SK-N-SH treated with all-trans-retinoic acid at 6 μM for 48 hours (cell line): ENCODE results near the gene ADORA1.

Source experiments
- ATAC-seq: fragments of 200-7000 bp; cut with Tn5 transposase; 3 replicates; pipeline ENCODE4 v1.9.1; 2020; ENCODE audit warnings: mild to moderate bottlenecking, moderate library complexity
- ARNTL ChIP-seq: fragments of 450-650 bp; formaldehyde crosslinking; IDR thresholded peaks from 2 replicates; pipeline ENCODE4 v1.5.0; 2020; ENCODE audit warnings: low read depth, mild to moderate bottlenecking, moderate library complexity, borderline replicate concordance
- BACH2 ChIP-seq: fragments of 250-450 bp; sonication (Bioruptor Pico); IDR thresholded peaks from 2 replicates; pipeline ENCODE4 v1.9.0; 2021; ENCODE audit warnings: mild to moderate bottlenecking, borderline replicate concordance
- CREB5 ChIP-seq: fragments of 250-450 bp; sonication (Bioruptor Pico); IDR thresholded peaks from 2 replicates; pipeline ENCODE4 v1.5.1; 2020; ENCODE audit warnings: low read depth, mild to moderate bottlenecking, moderate library complexity
- CSDC2 ChIP-seq: fragments of 250-450 bp; sonication (Bioruptor Pico); IDR thresholded peaks from 2 replicates; pipeline ENCODE4 v1.5.0; 2020; ENCODE audit warnings: mild to moderate bottlenecking, moderate library complexity
- CSRNP3 ChIP-seq: fragments of 250-450 bp; sonication (Bioruptor Pico); IDR thresholded peaks from 2 replicates; pipeline ENCODE4 v1.5.1; 2021; ENCODE audit warnings: mild to moderate bottlenecking, moderate library complexity
- ESRRG ChIP-seq: fragments of 250-450 bp; sonication (Bioruptor Pico); IDR thresholded peaks from 2 replicates; pipeline ENCODE4 v1.6.1; 2021; ENCODE audit warnings: mild to moderate bottlenecking
- OSR1 ChIP-seq: fragments of 250-450 bp; sonication (Bioruptor Pico); IDR thresholded peaks from 2 replicates; pipeline ENCODE4 v1.8.0; 2022; ENCODE audit warnings: moderate library complexity, mild to moderate bottlenecking, inconsistent platforms
- PATZ1 ChIP-seq: fragments of 250-450 bp; sonication (Bioruptor Pico); IDR thresholded peaks from 2 replicates; pipeline ENCODE4 v1.8.0; 2020; ENCODE audit warnings: mild to moderate bottlenecking, moderate library complexity, borderline replicate concordance
- PPARA ChIP-seq: fragments of 250-450 bp; sonication (Bioruptor Pico); IDR thresholded peaks from 2 replicates; pipeline ENCODE4 v1.5.0; 2020; ENCODE audit warnings: mild to moderate bottlenecking, borderline replicate concordance
- RARB ChIP-seq: fragments of 250-450 bp; sonication (Bioruptor Pico); IDR thresholded peaks from 2 replicates; pipeline ENCODE4 v1.8.0; 2021; ENCODE audit warnings: mild to moderate bottlenecking, moderate library complexity
- SNAI2 ChIP-seq: fragments of 250-450 bp; sonication (Bioruptor Pico); IDR thresholded peaks from 2 replicates; pipeline ENCODE4 v1.5.0; 2020; ENCODE audit warnings: mild to moderate bottlenecking, moderate library complexity
- TCF4 ChIP-seq: fragments of 250-450 bp; sonication (Bioruptor Pico); IDR thresholded peaks from 2 replicates; pipeline ENCODE4 v1.8.0; 2021; ENCODE audit warnings: mild to moderate bottlenecking, moderate library complexity, borderline replicate concordance
- TOX ChIP-seq: fragments of 250-450 bp; sonication (Bioruptor Pico); IDR thresholded peaks from 2 replicates; pipeline ENCODE4 v1.8.0; 2021; ENCODE audit warnings: mild to moderate bottlenecking, moderate library complexity, borderline replicate concordance
- TSHZ2 ChIP-seq: fragments of 250-450 bp; sonication (Bioruptor Pico); IDR thresholded peaks from 2 replicates; pipeline ENCODE4 v1.5.0; 2020; ENCODE audit warnings: mild to moderate bottlenecking, moderate library complexity
- ZC3H10 ChIP-seq: fragments of 250-450 bp; sonication (Bioruptor Pico); IDR thresholded peaks from 2 replicates; pipeline ENCODE4 v1.5.1; 2021; ENCODE audit warnings: mild to moderate bottlenecking, moderate library complexity
- ZFP3 ChIP-seq: fragments of 250-450 bp; sonication (Bioruptor Pico); IDR thresholded peaks from 2 replicates; pipeline ENCODE4 v1.5.0; 2020; ENCODE audit warnings: mild to moderate bottlenecking, moderate library complexity
- ZFP30 ChIP-seq: fragments of 450-650 bp; formaldehyde crosslinking; IDR thresholded peaks from 2 replicates; pipeline ENCODE4 v1.5.0; 2022; ENCODE audit warnings: mild to moderate bottlenecking, moderate library complexity
- ZNF70 ChIP-seq: fragments of 450-650 bp; formaldehyde crosslinking; IDR thresholded peaks from 2 replicates; pipeline ENCODE4 v1.5.0; 2020; ENCODE audit warnings: mild to moderate bottlenecking, moderate library complexity

The ADORA1 gene

GRCh38 chr1:203150511-203151297 is 23.2 kb downstream of the ADORA1 start:
- ATAC-seq = no peak
- TF ChIP-seq SNAI2 (no peak), CSRNP3 (CRISPR knock-in tag) (no peak), BACH2 (CRISPR knock-in tag) (no peak), ZNF70 (CRISPR knock-in tag) (no peak), TCF4 (CRISPR knock-in tag) (no peak), TOX (no peak)

GRCh38 chr1:203151362-203152157 is 24.0 kb downstream of the ADORA1 start:
- no peak for TF ChIP-seq ZC3H10 (CRISPR knock-in tag)
- TF ChIP-seq, all 23 proteins: peak for 0
- no peak for ATAC-seq

GRCh38 chr1:203152158-203153034 is 24.9 kb downstream of the ADORA1 start:
- peak; percentile 6; the same call in 1 of the 3 replicates for ATAC-seq
- TF ChIP-seq ESRRG (no peak), OSR1 (CRISPR knock-in tag) (no peak), ZNF70 (CRISPR knock-in tag) (no peak), ZFP3 (CRISPR knock-in tag) (no peak), PATZ1 (CRISPR knock-in tag) (no peak), SNAI2 (no peak), TOX (no peak), RARB (CRISPR knock-in tag) (no peak), TCF4 (CRISPR knock-in tag) (no peak), ZFP30 (no peak), BACH2 (CRISPR knock-in tag) (no peak), ARNTL (no peak), CREB5 (CRISPR knock-in tag) (no peak), TSHZ2 (no peak), CSDC2 (CRISPR knock-in tag) (no peak), PPARA (CRISPR knock-in tag) (no peak), CSRNP3 (CRISPR knock-in tag) (no peak)
